HEK293 (cell line): ENCODE results near the gene ZNF582.

ENCODE experiments used
- CTCF ChIA-PET: fragments of 350-600 bp; formaldehyde crosslinking; extraction: SDS; loops from one replicate; lab custom pipeline; 2021; ENCODE audit warnings: antibody characterized with exemption; lab: Yijun Ruan, JAX
- POLR2A ChIA-PET: fragments of 300-600 bp; formaldehyde crosslinking; extraction: SDS; loops from one replicate; lab custom pipeline; 2020; ENCODE audit warnings: antibody characterized with exemption, inconsistent platforms; lab: Yijun Ruan, JAX
- H3K27ac ChIP-seq: fragments of 200-500 bp; sonication (Bioruptor generic); 2 replicates; pipeline ENCODE4 v1.5.1; 2014; ENCODE audit warnings: low read depth, low read length, control low read depth, inconsistent platforms; ENCODE audit errors: extremely low read depth
- H3K36me3 ChIP-seq, 2 experiments: fragments of 200-500 bp in 1 of 2; sonication (Bioruptor generic) in 1 of 2; 1 replicate in 1 of 2; 2 replicates in 1 of 2; pipeline ENCODE4 v1.5.1; 2014 to 2017; ENCODE audit warnings: inconsistent platforms in 2 of 2, low read length in 2 of 2; ENCODE audit not compliant: control insufficient read depth in 2 of 2, insufficient read depth in 1 of 2
- H3K4me1 ChIP-seq: fragments of 200-500 bp; sonication (Bioruptor generic); 2 replicates; pipeline ENCODE4 v1.5.1; 2014; ENCODE audit warnings: mild to moderate bottlenecking, low read length, inconsistent platforms; ENCODE audit not compliant: control insufficient read depth, insufficient read depth
- H3K4me3 ChIP-seq: 2 replicates; pipeline ENCODE4 v1.5.1; 2011; ENCODE audit warnings: low read depth, mild to moderate bottlenecking, control low read depth, low read length, moderate library complexity
- H3K9me3 ChIP-seq: fragments of 200-500 bp; sonication (Bioruptor generic); 2 replicates; pipeline ENCODE4 v1.5.1; 2014; ENCODE audit warnings: low read depth, low read length, inconsistent platforms; ENCODE audit not compliant: control insufficient read depth, insufficient read depth
- GLIS1 ChIP-seq: fragments of 450-650 bp; formaldehyde crosslinking; IDR thresholded peaks from 2 replicates; pipeline ENCODE4 v1.5.1; 2016; ENCODE audit warnings: missing biosample characterization, missing genetic modification characterization
- KLF7 ChIP-seq: fragments of 450-650 bp; formaldehyde crosslinking; IDR thresholded peaks from 2 replicates; pipeline ENCODE4 v1.5.1; 2016; ENCODE audit warnings: missing biosample characterization, missing genetic modification characterization, borderline replicate concordance
- MZF1 ChIP-seq: fragments of 450-650 bp; formaldehyde crosslinking; IDR thresholded peaks from 2 replicates; pipeline ENCODE4 v1.5.1; 2017; ENCODE audit warnings: missing biosample characterization, missing genetic modification characterization, borderline replicate concordance
- SETDB1 ChIP-seq: IDR thresholded peaks from one replicate; pipeline ENCODE4 v1.6.1; 2017; ENCODE audit warnings: mild to moderate bottlenecking, low read length, moderate library complexity, mixed read lengths; ENCODE audit not compliant: insufficient read length
- ZBTB11 ChIP-seq: fragments of 450-650 bp; formaldehyde crosslinking; conservative IDR thresholded peaks from 2 replicates; pipeline ENCODE4 v1.5.1; 2016; ENCODE audit warnings: low read depth, missing biosample characterization, missing genetic modification characterization
- ZBTB48 ChIP-seq: fragments of 450-650 bp; formaldehyde crosslinking; IDR thresholded peaks from 2 replicates; pipeline ENCODE4 v1.5.1; 2016; ENCODE audit warnings: missing biosample characterization, missing genetic modification characterization
- ZNF175 ChIP-seq: fragments of 450-650 bp; formaldehyde crosslinking; IDR thresholded peaks from 2 replicates; pipeline ENCODE4 v1.5.1; 2016; ENCODE audit warnings: missing biosample characterization, missing genetic modification characterization
- ZNF26 ChIP-seq: fragments of 450-650 bp; formaldehyde crosslinking; IDR thresholded peaks from 2 replicates; pipeline ENCODE4 v1.5.1; 2016; ENCODE audit warnings: missing biosample characterization, missing genetic modification characterization
- ZNF274 ChIP-seq, 2 experiments: fragments of 200-500 bp in 1 of 2; fragments of 450-650 bp in 1 of 2; sonication (Bioruptor generic) in 1 of 2; formaldehyde crosslinking in 1 of 2; IDR thresholded peaks; 2 replicates each; pipeline versions ENCODE4 v1.5.1 to v1.6.1; 2014 to 2016; ENCODE audit warnings: borderline replicate concordance in 1 of 2, inconsistent platforms in 1 of 2, low read length in 1 of 2, missing biosample characterization in 1 of 2, missing genetic modification characterization in 1 of 2
- ZNF335 ChIP-seq: fragments of 450-650 bp; formaldehyde crosslinking; conservative IDR thresholded peaks from 2 replicates; pipeline ENCODE4 v1.5.1; 2016; ENCODE audit warnings: missing biosample characterization, missing genetic modification characterization
- ZNF501 ChIP-seq: fragments of 450-650 bp; formaldehyde crosslinking; IDR thresholded peaks from 2 replicates; pipeline ENCODE4 v1.5.1; 2016; ENCODE audit warnings: missing biosample characterization, missing genetic modification characterization
- ZNF549 ChIP-seq: fragments of 450-650 bp; IDR thresholded peaks from 2 replicates; pipeline ENCODE4 v1.5.1; 2018; ENCODE audit warnings: missing biosample characterization, missing genetic modification characterization, mild to moderate bottlenecking, inconsistent platforms, moderate library complexity
- ZNF623 ChIP-seq: fragments of 450-650 bp; formaldehyde crosslinking; IDR thresholded peaks from 2 replicates; pipeline ENCODE4 v1.5.1; 2016; ENCODE audit warnings: missing biosample characterization, missing genetic modification characterization
- ZNF664 ChIP-seq: fragments of 450-650 bp; formaldehyde crosslinking; IDR thresholded peaks from 2 replicates; pipeline ENCODE4 v1.5.1; 2016; ENCODE audit warnings: missing biosample characterization, missing genetic modification characterization
- ZNF792 ChIP-seq: fragments of 450-650 bp; formaldehyde crosslinking; IDR thresholded peaks from 2 replicates; pipeline ENCODE4 v1.5.1; 2016; ENCODE audit warnings: missing biosample characterization, missing genetic modification characterization
- ZNF843 ChIP-seq: fragments of 450-650 bp; formaldehyde crosslinking; IDR thresholded peaks from 2 replicates; pipeline ENCODE4 v1.5.1; 2016; ENCODE audit warnings: missing biosample characterization, missing genetic modification characterization

Gene ZNF582

GRCh38 chr19:56377105-56377924 is 16.0 kb downstream of the ZNF582 start:
- POLR2A ChIA-PET: interaction anchor here (0.7 kb wide), 1 partner anchor 1167 kb away, joined by 5 read pairs; no protein-coding TSS in a partner anchor
- CTCF ChIA-PET: interaction anchor here (0.7 kb wide), 1 partner anchor 165 kb away, joined by 3 read pairs; no protein-coding TSS in a partner anchor

GRCh38 chr19:56372281-56372680 is 21.1 kb downstream of the ZNF582 start:
- no peaks in the 10 kb centered on the region for H3K4me1 ChIP-seq
- no peak overlapping the region for H3K27ac ChIP-seq
- POLR2A ChIA-PET: no interaction called here
- no peak overlapping the region for H3K4me3 ChIP-seq
- TF ChIP-seq ZNF664 (tag by site-specific recombination) (no peak), ZNF501 (tag by site-specific recombination) (no peak), GLIS1 (tag by site-specific recombination) (no peak), ZNF175 (tag by site-specific recombination) (no peak), ZNF623 (tag by site-specific recombination) (no peak)
- no peaks in the 10 kb centered on the region for H3K9me3 ChIP-seq
- CTCF ChIA-PET: interaction anchor here (0.5 to 1.8 kb wide), 5 partner anchors 21 to 324 kb away, joined by 3 to 7 read pairs (median 3); partner anchors contain the start of gene ZNF582
- H3K36me3 ChIP-seq: peaks cover 21 to 76% of the 10 kb centered on the region in 2 experiments

More at GRCh38 chr19:56377105-56377924, 16.0 kb downstream of the ZNF582 start:
- H3K4me1 ChIP-seq: no peaks in the 10 kb centered on the region
- peaks cover 3% of the 10 kb centered on the region for H3K9me3 ChIP-seq
- peak; percentile 50; the same call in 1 of the 2 replicates for TF ChIP-seq ZNF274 (IDR thresholded peaks at IDR 0.05; ENCODE audit: low read length)
- no peak; the same call in 1 of the 2 replicates for TF ChIP-seq ZNF274 (tag by site-specific recombination; IDR thresholded peaks at IDR 0.05; ENCODE audit: borderline replicate concordance)
- TF ChIP-seq ZNF335 (tag by site-specific recombination): no peak
- peak; percentile 39 for TF ChIP-seq SETDB1
- peaks cover 27 to 54% of the 10 kb centered on the region in 2 experiments for H3K36me3 ChIP-seq
- no peak overlapping the region for H3K4me3 ChIP-seq
- H3K27ac ChIP-seq: no peak overlapping the region

- POLR2A ChIA-PET: no interaction called here
Observed at GRCh38 chr19:56369886-56370676, 23.3 kb downstream of the ZNF582 start.

More at GRCh38 chr19:56369886-56370676, 23.3 kb downstream of the ZNF582 start:
- H3K9me3 ChIP-seq: no peaks in the 10 kb centered on the region
- no peak overlapping the region for H3K27ac ChIP-seq
- no peaks in the 10 kb centered on the region for H3K4me1 ChIP-seq
- CTCF ChIA-PET: interaction anchor here (0.6 to 0.8 kb wide), 2 partner anchors 37 to 304 kb away, joined by 3 read pairs; no protein-coding TSS in a partner anchor
- H3K4me3 ChIP-seq: no peak overlapping the region
- H3K36me3 ChIP-seq: peaks cover 17 to 55% of the 10 kb centered on the region in 2 experiments
- TF ChIP-seq ZNF26 (tag by site-specific recombination): no peak
- no peak for TF ChIP-seq ZNF792 (tag by site-specific recombination)
- TF ChIP-seq ZBTB11 (tag by site-specific recombination): no peak
- TF ChIP-seq ZNF843: no peak
- TF ChIP-seq ZNF623 (tag by site-specific recombination): no peak
- TF ChIP-seq KLF7 (tag by site-specific recombination): no peak
- TF ChIP-seq MZF1: no peak
- no peak for TF ChIP-seq ZNF549
- no peak for TF ChIP-seq ZBTB48 (tag by site-specific recombination)
